ENCODE measurements around the gene RAVER2.
"Not testable (repeated sequence)": the region's sequence is repeated elsewhere in the genome, so short reads cannot be mapped to it uniquely, and the experiment has no call there.

Gene RAVER2

GRCh38 chr1:64744492-64745180 is at the start of gene RAVER2:
Gene RAVER2 (plus strand): TSS chr1:64745075. CDS start chr1:64745173, 98 bp downstream.
- peak; percentile 63 for DNase-seq

- no peak for DNase-seq
Measured at GRCh38 chr1:64696879-64697278, 48.0 kb upstream of the RAVER2 start.

- no peak for DNase-seq
Measured at GRCh38 chr1:64699327-64699726, 45.5 kb upstream of the RAVER2 start.

GRCh38 chr1:64701071-64701470 is 43.8 kb upstream of the RAVER2 start:
- no peak for DNase-seq

GRCh38 chr1:64701886-64702285 is 43.0 kb upstream of the RAVER2 start:
- no peak for DNase-seq

GRCh38 chr1:64702670-64703069 is 42.2 kb upstream of the RAVER2 start:
- DNase-seq = not testable (repeated sequence)

- DNase-seq = no peak
Measured at GRCh38 chr1:64703600-64703999, 41.3 kb upstream of the RAVER2 start.

- DNase-seq = no peak
Measured at GRCh38 chr1:64705591-64705990, 39.3 kb upstream of the RAVER2 start.

GRCh38 chr1:64711266-64711665 is 33.6 kb upstream of the RAVER2 start:
- DNase-seq = no peak

- DNase-seq = no peak
Measured at GRCh38 chr1:64712049-64712448, 32.8 kb upstream of the RAVER2 start.

GRCh38 chr1:64715186-64715585 is 29.7 kb upstream of the RAVER2 start:
- DNase-seq = no peak

- DNase-seq = no peak
Measured at GRCh38 chr1:64721135-64721534, 23.7 kb upstream of the RAVER2 start.

- DNase-seq = no peak
Measured at GRCh38 chr1:64721576-64722145, 23.2 kb upstream of the RAVER2 start.

GRCh38 chr1:64727861-64728260 is 17.0 kb upstream of the RAVER2 start:
- DNase-seq = no peak

- no peak for DNase-seq
Measured at GRCh38 chr1:64733581-64734286, 11.1 kb upstream of the RAVER2 start.

GRCh38 chr1:64734287-64734652 is 10.6 kb upstream of the RAVER2 start:
- DNase-seq = no peak

- DNase-seq = not testable (repeated sequence)
Measured at GRCh38 chr1:64740687-64741086, 4.2 kb upstream of the RAVER2 start.

GRCh38 chr1:64743954-64744491 is 852 bp upstream of the RAVER2 start:
- DNase-seq = no peak

- no peak for DNase-seq
Measured at GRCh38 chr1:64745181-64745985, 508 bp downstream of the RAVER2 start.

- peak; percentile 11 for DNase-seq
Measured at GRCh38 chr1:64745986-64746940, 1.4 kb downstream of the RAVER2 start.

GRCh38 chr1:64748222-64748621 is 3.3 kb downstream of the RAVER2 start:
- DNase-seq = no peak

- DNase-seq = no peak
Measured at GRCh38 chr1:64748706-64749105, 3.8 kb downstream of the RAVER2 start.
